Suppressor macrophage treated with lipopolysaccharide for 1 hour (primary cell): Measurements from ENCODE around the gene BOLL.
"Not testable (repeated sequence)": the region's sequence is repeated elsewhere in the genome, so short reads cannot be mapped to it uniquely, and the experiment has no call there.

Experiments used
- DNase-seq, 3 donors: peaks; one replicate each; pipeline ENCODE4 v3.0.0-alpha.2; 2020 to 2022

BOLL gene

DNA sequence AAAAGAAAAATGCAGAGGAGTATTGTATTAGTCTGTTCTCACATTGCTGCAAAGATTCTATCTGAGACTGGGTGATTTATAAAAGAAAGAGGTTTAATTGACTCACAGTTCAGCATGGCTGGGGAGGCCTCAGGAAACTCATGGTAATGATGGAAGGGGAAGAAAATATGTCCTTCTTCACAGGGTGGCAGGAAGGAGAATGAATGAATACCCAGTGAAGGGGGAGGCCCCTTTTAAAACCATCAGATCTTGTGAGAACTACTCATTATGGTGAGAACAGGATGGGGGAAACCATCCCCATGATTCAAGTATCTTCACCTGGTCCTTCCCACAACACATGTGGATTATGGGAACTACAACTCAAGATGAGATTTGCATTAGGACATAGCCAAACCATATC is 10.2 kb upstream of the BOLL start:
- DNase-seq, result peak in 1 of 3 donors; percentile 19

DNA sequence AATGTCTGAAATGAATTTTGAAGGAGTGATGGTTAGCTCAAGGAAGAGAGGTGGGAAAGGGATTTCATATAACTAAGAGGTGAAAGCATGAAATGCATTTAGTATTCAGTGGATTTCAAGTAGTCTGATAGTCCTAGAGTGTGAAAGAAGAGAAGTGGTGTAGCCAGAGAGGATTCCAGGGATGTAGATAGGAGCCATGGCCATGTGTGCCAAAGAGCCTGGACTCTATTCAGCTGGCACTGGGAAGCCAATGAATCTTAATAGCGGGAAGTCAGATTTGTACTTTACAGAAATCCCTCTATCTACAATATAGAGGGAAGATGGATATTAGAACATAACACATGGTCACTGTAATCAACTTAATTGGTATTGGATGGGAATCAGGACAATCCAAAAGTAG is 8.3 kb upstream of the BOLL start:
- no peak for DNase-seq

DNA sequence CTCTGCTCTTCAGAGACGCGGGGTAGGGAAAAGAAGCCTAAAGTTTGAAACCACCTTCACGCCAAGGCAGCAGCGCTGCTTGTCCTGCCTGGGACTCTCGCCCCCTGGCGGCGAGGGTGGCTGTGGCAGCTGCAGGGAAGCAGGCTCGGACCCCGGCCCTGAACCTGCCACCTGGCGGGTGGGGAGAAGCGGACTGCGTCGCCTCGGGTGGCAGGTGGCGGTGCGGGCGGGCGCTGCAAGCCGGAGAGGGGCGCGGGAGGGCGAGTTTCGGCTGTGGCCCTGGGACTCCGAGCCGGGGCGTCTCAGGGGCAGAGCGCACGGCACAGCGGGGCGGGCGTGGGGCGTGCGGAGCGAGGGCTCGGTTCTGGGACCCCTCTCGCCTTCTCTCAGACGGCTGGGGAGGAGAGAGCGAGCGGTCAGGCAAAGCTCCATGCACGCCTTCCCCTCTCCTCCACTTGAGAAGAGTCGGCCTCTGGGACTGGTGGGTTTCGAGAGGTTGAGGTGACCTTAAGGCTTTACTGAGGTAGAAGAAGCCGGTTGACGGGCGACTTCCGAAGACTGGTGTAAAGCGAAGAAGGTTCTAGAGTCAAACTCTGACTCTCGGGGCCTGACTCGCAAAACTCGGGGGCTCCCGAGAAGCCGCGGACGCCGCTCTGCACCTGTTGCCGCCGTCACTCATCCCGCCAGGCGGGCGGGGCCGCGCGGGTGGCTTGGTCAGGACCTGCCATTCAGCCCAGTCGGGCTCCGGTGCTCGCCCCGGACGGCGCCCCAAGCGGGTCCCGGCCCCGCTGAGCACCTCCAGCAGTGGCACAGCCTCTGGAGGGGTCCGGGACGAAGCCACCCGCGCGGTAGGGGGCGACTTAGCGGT is 1.1 kb upstream of the BOLL start:
- peak; percentile 31 to 65 (median 45) for DNase-seq

DNA sequence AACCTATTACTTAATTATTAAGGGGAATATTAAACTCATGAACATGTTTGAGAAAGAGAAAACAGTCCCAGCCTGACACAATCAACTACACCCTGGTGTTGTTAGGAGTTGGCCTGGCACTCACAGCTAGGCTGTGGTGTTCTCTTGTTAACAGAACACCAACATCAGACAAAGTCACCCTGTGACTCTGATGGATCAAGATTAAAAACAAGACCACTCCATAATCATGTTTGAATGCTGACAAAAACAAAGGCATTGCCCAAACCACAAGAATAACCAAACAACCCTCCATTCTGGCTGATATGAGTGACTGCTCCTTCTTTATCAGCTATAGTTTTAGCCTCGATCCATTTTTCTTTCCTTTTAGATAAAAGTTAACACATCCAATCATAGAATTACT is 3.0 kb downstream of the BOLL start:
- DNase-seq, result no peak

DNA sequence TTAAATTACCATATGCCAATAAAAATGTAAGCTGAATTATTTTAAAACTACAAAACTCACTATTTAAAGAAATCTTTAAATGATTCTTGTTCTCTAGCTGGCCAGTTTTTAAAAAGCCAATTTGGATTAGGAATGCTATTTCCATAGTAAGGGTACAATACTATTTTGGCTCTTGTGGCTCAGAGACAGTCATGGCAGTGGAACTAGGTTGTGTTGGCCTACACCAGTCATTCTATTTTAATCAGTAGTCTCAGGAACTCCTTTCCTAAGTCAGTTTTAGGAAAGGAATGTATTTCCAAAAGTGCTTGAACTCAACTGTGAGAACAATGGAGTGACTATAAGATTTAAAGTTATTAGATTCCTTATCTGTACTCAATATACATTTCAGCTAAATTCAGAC is 5.9 kb downstream of the BOLL start:
- DNase-seq, result no peak

DNA sequence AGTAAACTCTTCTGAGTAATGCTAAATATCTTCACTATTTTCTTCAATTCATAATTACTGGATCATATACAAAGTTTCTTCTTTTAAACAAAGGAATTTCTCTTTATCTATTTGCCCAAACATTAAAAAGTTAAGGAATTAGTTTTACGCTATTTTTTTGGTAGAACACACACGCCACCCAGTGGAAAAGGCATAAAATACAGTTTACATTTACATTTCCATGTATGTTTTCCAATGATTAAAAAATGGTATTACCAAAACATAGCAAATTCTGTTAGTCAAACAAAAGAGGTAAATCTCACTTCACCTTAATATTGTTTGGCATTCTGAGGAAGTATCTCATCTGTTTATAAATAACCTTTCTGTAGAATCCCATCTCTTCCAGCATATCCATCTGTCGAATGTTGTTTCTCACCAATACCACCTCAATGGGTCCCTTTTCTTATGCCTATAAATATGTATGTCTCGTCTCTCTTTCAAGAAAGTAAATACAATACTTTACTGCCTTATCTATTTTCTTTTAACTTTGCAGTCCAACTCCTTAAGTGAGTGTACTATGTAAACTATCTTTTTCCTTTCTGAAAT is 7.2 kb downstream of the BOLL start:
- peak; percentile 39 to 67 (median 57) for DNase-seq

DNA sequence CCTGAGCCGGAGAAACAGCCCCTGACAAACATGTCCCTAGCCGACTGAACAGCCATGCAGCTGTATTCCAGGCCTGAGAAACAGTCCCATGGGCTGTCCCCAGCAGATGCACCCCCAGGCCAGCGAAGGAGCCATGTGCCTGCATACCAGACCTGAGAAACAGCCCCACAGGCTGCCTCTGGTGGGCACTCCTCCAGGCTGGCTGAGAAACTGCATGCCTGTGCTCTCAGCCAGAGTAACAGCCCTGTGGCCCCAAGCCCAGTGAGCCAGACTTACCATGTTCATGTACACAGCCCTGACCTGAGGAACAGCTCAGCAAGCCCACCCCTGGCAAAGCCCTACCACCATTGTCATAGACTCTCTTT is 24.8 kb downstream of the BOLL start:
- DNase-seq, result no peak

DNA sequence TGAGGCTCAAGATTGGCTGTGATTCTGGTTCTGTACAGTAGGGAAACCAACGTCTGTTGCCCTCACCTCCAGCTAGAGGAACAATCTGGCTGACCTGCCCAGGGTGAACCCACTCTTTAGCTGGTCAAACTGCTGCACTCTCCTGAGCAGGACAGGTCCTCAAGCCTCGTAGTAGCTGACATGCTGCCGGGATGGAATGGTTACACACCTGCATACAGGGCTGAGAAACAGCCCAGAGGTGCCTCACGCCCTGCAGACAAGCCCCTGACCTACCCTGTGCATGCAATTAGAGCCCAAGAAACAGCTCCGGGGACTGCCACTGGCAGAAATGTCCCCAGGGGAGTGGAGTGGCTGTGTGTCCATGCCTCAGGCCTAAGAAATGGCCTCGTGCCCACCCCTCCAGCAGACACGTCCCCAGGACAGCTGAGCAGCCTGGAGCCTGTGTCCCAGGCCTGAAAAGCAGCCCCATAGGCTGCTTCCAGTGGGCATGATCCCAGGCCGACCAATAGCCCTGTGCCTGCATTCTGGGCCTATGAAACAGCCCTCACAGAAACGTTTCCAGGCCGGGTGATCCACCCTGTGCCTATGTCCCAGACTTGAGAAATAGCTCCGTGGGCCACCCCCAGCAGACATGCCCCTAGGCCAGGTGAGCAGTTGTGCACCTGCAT is 25.4 kb downstream of the BOLL start:
- no peak for DNase-seq

DNA sequence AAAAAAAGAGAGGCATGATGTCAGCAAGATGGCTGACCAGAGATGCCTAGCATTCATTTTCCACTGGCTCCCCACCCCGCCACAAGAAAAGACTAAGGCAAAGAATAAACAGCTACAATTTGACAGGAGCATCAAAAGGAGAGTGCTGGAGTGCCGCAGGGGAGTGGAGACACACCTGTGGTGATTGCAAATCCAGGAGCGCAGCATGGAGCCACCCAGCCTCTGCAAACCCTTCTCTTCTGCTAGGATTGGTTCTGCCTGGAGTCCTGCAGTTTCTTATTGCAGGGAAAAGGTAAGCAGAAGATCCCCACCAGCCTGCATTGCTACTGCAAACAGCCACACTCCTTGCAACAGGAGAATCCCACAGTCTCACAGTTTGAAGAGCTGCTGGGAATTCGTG is 26.1 kb downstream of the BOLL start:
- DNase-seq, result no peak

DNA sequence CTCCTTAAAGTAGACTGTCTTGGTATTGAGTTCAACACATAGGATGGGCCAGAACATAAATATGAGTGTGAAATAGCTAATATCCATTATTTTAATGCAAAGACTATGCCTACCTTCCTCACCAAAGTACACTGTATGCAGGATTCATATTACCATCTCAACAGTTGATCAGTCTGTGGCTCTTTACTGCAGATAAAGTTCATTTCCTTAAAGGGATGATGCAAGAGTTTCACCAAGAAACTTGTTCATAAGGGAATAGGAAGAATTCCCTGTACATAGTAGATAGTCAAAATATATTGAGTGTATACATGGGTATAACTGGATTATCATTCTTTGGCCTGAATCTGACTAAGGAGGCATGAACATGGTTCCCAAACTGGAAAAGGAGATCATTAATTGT is 44.9 kb downstream of the BOLL start:
- DNase-seq, result no peak

DNA sequence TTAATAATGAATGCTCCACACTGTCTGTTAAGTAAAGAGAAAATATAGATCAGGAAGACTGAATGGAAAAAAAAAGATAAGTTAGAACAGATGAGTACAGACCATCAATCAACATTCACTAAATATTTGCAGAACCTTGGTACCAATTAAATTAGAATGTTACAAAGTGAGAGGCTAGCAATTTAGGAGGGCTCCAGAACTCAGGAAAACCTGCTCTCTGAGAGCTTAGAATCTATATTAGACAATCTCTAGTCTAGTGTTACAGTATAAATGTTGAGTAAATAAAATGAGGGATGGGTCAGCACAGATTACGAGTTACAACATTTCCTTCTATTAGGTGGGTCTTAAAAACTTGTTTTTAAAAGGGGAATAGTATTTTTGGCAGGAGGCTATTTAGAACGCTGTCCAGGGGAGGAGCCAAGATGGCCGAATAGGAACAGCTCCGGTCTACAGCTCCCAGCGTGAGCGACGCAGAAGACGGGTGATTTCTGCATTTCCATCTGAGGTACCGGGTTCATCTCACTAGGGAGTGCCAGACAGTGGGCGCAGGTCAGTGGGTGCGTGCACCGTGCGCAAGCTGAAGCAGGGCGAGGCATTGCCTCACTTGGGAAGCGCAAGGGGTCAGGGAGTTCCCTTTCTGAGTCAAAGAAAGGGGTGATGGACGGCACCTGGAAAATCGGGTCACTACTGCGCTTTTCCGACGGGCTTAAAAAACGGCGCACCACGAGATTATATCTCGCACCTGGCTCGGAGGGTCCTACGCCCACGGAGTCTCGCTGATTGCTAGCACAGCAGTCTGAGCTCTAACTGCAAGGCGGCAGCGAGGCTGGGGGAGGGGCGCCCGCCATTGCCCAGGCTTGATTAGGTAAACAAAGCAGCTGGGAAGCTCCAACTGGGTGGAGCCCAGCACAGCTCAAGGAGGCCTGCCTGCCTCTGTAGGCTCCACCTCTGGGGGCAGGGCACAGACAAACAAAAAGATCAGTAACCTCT is 56.3 kb downstream of the BOLL start:
- not testable (repeated sequence) for DNase-seq

DNA sequence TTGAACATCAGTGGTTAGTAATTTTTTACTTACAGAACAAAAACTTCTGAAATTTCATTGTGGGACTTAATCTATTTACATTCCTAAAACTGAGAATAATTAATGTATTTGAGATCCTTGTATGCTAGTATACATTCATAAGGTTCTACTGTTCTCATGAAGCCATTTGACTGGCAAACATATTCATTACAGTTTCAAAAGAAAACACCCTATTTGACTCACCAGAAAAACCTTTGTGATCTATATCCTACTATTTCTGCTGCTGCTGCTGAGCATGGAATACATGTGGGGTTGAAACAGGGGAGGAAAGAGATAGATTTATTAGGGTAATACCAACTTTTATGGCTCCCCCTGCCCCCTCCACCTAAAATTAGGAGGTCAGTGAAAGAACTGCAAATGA is 58.1 kb downstream of the BOLL start:
- DNase-seq, result no peak

DNA sequence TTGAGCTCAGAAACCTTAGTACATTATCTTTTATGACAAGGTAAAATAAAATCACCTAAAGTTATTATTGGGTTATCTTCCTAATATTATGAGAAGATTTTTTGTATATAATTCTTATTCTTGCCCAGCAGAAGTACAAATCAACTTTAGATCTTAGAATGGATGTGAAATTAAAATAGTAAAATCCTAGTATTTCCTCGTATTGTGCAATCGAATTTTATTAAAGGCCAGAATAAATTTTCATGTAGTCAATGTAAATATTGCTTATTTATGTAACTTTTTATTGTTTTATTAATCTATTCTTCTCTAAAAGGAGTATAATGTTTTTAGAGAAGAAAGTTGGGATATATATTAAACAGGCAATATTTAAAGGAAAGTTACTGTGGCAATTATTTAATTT is 67.3 kb downstream of the BOLL start:
- DNase-seq, result no peak

DNA sequence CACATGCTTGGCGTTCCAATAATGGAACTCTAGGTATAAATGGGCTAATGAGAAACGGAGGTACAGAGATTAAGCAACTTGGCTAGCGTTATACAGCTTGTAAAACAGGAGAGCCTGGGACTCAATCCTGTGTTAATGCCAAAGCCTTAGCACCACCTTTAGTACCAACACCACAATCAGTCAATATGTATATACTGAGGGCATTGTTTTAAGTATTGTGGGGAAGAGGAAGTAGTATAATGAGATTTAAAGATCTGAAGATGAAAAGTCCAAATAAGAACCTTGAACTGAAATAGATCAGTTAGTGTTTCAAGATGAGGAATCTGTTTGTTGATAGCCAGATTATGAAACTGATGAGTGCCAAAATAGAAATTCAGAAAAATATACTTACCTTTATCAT is 71.8 kb downstream of the BOLL start:
- no peak for DNase-seq

DNA sequence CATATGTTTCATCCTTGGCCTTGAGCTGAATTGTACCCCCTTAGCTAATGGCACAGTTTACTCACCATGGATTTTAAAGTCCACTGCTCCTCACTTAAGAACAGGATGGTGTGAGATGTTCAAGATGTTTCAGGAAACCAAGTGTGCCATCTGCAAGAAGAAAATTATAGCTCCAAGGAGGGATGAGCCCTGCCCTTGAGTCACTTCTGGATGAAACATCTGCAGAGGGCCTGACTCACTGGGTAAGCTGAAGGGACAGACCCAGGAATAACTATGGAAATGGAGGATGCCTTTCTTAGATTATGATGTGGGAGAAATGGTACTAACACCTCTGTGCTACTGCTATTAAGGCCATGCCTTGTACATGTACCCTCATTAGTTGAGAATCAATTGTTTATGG is 73.5 kb downstream of the BOLL start:
- DNase-seq, result no peak

DNA sequence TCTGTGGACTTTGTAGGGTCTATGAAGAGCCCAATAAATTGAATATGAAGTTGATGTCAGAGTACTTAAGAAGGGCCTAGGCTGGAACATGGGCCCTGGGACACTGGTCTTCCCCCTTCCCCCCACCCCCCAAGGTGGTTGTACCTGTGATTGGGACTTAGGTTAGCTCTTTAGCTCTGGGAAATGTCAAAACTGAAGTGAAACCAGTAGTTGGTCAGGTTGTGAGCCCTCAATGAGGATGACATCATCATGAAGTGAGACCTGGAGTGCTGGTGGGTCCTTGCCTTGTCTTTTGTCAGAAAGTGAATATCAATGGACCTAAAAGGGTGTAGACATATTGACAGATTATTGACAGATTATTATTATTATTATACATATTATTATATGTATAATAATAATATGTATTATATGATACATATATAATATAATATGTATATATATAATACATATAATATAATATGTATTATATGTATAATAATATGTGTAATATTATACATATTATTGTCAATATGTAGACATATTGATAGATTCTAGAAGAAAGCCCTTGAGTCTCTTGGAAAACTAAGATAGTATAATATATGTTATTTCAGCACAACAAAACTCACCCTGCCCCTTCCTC is 74.6 kb downstream of the BOLL start:
- DNase-seq, result no peak

DNA sequence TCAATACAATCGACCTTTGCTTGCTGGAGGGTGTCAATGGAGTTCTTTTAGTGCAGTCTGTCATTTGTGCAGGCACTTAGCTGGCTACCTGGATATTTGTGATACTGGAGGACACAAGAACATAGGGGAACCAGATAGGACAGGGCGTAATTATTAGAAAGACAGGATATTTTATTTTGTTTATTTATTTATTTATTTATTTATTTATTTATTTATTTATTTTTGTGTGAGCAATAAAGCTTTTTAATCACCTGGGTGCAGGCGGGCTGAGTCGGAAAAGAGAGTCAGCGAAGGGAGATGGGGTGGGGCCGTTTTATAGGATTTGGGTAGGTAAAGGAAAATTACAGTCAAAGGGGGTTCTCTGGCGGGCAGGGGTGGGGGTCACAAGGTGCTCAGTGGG is 76.0 kb downstream of the BOLL start:
- DNase-seq, result not testable (repeated sequence)

DNA sequence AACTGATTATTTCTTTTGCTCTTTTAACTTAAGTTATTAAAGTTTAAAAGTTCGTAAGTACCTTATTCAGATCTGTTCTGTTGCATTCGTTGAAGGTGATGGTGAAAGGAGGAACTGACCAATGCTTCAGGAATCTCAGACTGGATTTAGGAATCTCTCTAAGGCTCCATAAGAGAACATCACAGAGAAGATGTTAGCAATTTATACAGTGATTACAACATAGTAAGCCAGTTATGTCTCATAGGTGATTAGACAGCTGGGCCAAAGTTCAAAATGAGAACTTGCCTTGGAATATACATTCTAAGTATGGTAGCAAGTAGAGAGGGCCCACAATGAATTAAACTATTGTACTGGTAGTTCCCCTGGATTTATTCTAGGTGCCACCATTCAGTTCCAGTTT is 76.8 kb downstream of the BOLL start:
- peak in 2 of 3 donors; percentile 19 to 22 for DNase-seq

DNA sequence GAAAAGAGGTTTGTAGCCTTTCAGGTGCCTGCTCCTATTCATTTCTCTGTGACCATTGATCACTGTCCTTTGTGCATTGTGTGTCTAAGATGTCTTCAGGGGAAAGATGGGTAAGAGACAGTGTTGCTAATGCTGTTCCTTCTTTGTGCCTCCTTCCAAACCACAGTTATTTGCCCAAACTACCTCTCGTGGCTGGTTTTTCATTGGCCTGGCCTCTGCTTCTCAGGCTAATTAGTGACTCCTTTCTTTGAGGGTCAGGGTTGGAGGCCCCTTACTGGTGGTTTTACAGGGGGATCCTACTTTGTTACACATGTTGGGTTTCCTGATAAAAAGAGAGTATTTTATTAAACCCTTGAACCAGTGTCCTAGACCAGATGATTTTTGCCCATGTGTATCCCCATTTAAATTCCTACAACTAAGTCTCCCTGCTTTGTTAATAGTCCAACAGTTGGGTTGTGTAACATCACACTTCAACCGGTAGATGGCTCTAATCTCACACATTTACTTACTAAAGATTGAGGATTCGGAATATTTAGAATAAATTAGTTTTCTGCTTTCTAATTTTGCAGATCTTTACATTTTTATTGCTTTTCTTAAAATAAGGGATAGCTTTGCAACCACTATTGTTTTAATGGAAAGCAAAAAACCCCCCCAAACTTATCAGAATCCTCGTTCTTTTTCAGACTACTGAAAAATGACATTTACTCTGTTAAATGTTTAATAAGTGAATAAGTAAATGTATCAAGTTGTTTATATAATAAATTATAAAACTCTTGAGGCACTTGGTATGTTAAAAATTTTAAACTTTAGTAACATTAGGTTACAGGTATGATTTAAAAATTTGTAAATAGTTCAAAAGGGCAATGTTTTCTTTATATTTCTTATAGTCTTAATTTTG is 77.6 kb downstream of the BOLL start:
- peak; percentile 36 to 67 (median 67) for DNase-seq

DNA sequence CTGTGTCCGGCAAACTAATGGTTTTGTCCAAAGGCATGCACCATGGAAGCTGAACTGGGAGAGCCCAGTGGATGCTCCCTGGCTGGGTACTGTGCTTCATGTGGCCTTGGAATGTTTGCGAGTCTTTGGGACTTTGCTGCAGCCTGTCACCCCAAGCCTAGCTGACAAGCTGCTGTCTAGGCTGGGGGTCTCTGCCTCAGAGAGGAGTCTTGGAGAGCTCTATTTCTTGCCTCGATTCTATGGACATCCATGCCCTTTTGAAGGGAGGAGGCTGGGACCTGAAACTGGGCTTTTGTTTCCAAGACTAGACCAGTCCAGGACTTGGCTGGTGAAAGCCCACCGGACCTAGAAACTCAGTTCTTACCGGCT is 78.3 kb downstream of the BOLL start:
- DNase-seq, result no peak
